ENCODE results near the gene WWOX. TPM values are rescaled to one million over a fixed set of nuclear protein-coding genes. Genes with fewer than 3 reads are reported as not detected.

The WWOX gene
- total RNA-seq, 1 experiment from 2014 or later, result 35.6 TPM

GRCh38 chr16:78375055-78375679 lies 275.7 kb downstream of the WWOX start:
- CTCF ChIA-PET, result interaction anchor here (0.7 kb wide), 1 partner anchor 23 kb away, joined by 11 read pairs; no protein-coding TSS in a partner anchor
- BruUV-seq (replicated peaks), result no TSS peak
- intact Hi-C loops (cut with micrococcal nuclease; ENCODE audit: unreplicated experiment), result no loop called here
- Histone ChIP-seq H3K4me2 (no peak overlapping the region), H3K4me1 (replicated peaks; ENCODE audit: insufficient read depth) (no peaks in the 10 kb centered on the region), H3F3A (ENCODE audit: insufficient read depth, low read depth) (no peaks in the 10 kb centered on the region), H3K79me2 (ENCODE audit: low read depth) (no peaks in the 10 kb centered on the region), H3K27ac (no peak overlapping the region), H3K4me3 (no peak overlapping the region), H4K20me1 (ENCODE audit: insufficient read depth) (no peaks in the 10 kb centered on the region), H3K9me3 (ENCODE audit: insufficient read depth, low read depth) (no peaks in the 10 kb centered on the region), H2AFZ (no peak overlapping the region), H3K36me3 (ENCODE audit: low read depth) (no peaks in the 10 kb centered on the region), H3K9me2 (ENCODE audit: insufficient read depth) (no peaks in the 10 kb centered on the region), H3K27me3 (ENCODE audit: insufficient read depth, low read depth) (no peaks in the 10 kb centered on the region)
- TF ChIP-seq CTCF (conservative IDR thresholded peaks at IDR 0.05) (no peak), EZH2 (IDR thresholded peaks at IDR 0.05; ENCODE audit: low read depth) (no peak)
- POLR2A ChIA-PET (ENCODE audit: unreplicated experiment), result no interaction called here
- no peak for DNase-seq

- no peak overlapping the region for H3K4me2 ChIP-seq
- no peak for DNase-seq
- H3F3A ChIP-seq (ENCODE audit: insufficient read depth, low read depth), result no peaks in the 10 kb centered on the region
- H2AFZ ChIP-seq, result no peak overlapping the region
- H3K79me2 ChIP-seq (ENCODE audit: low read depth), result no peaks in the 10 kb centered on the region
- BruUV-seq (replicated peaks), result no TSS peak
- CTCF ChIA-PET, result no interaction called here
- H3K4me3 ChIP-seq, result no peak overlapping the region
- no peaks in the 10 kb centered on the region for H3K9me2 ChIP-seq (ENCODE audit: insufficient read depth)
- POLR2A ChIA-PET (ENCODE audit: unreplicated experiment), result no interaction called here
- H3K4me1 ChIP-seq (replicated peaks; ENCODE audit: insufficient read depth), result no peaks in the 10 kb centered on the region
- no peaks in the 10 kb centered on the region for H3K9me3 ChIP-seq (ENCODE audit: insufficient read depth, low read depth)
- intact Hi-C loops (cut with micrococcal nuclease; ENCODE audit: unreplicated experiment), result no loop called here
- no peaks in the 10 kb centered on the region for H3K36me3 ChIP-seq (ENCODE audit: low read depth)
- H4K20me1 ChIP-seq (ENCODE audit: insufficient read depth), result no peaks in the 10 kb centered on the region
- no peaks in the 10 kb centered on the region for H3K27me3 ChIP-seq (ENCODE audit: insufficient read depth, low read depth)
- TF ChIP-seq EZH2 (IDR thresholded peaks at IDR 0.05; ENCODE audit: low read depth) (no peak), CTCF (conservative IDR thresholded peaks at IDR 0.05) (no peak)
- no peak overlapping the region for H3K27ac ChIP-seq
Measured at GRCh38 chr16:78376452-78376851, 277.0 kb downstream of the WWOX start.

- no peak for DNase-seq
- Histone ChIP-seq H3F3A (ENCODE audit: insufficient read depth, low read depth) (no peaks in the 10 kb centered on the region), H3K4me2 (no peak overlapping the region), H3K9me2 (ENCODE audit: insufficient read depth) (no peaks in the 10 kb centered on the region), H3K4me3 (no peak overlapping the region), H3K27me3 (ENCODE audit: insufficient read depth, low read depth) (no peaks in the 10 kb centered on the region), H3K79me2 (ENCODE audit: low read depth) (no peaks in the 10 kb centered on the region), H3K4me1 (replicated peaks; ENCODE audit: insufficient read depth) (no peaks in the 10 kb centered on the region), H3K9me3 (ENCODE audit: insufficient read depth, low read depth) (no peaks in the 10 kb centered on the region), H3K36me3 (ENCODE audit: low read depth) (no peaks in the 10 kb centered on the region), H2AFZ (no peak overlapping the region), H3K27ac (no peak overlapping the region), H4K20me1 (ENCODE audit: insufficient read depth) (no peaks in the 10 kb centered on the region)
- TF ChIP-seq CTCF (conservative IDR thresholded peaks at IDR 0.05) (no peak), EZH2 (IDR thresholded peaks at IDR 0.05; ENCODE audit: low read depth) (no peak)
- CTCF ChIA-PET, result no interaction called here
- intact Hi-C loops (cut with micrococcal nuclease; ENCODE audit: unreplicated experiment), result no loop called here
- no TSS peak for BruUV-seq (replicated peaks)
- POLR2A ChIA-PET (ENCODE audit: unreplicated experiment), result no interaction called here
Measured at GRCh38 chr16:78377312-78377711, 277.9 kb downstream of the WWOX start.

Data from PC-9 (cell line).